Adrenal gland (tissue), 12 donors: ENCODE measurements around the gene AKAP13. TPM values are rescaled to one million over a fixed set of nuclear protein-coding genes. Genes with fewer than 3 reads are reported as not detected.
"Not testable (repeated sequence)": the region's sequence is repeated elsewhere in the genome, so short reads cannot be mapped to it uniquely, and the experiment has no call there.

Source experiments
- DNase-seq, 7 donors: peaks; one replicate each; pipeline ENCODE4 v3.0.0-alpha.2; 2019 to 2020
- H3K27ac ChIP-seq, 5 donors: fragments of 200-600 bp; sonication (generic) in 4 of 5; 1 replicate in 3 of 5; 2 replicates in 2 of 5; pipeline versions ENCODE4 v1.5.1 to v1.8.0; 2016 to 2020; ENCODE audit warnings: mild to moderate bottlenecking in 1 of 5
- H3K27me3 ChIP-seq: fragments of 200-600 bp; 2 replicates; pipeline ENCODE4 v1.8.0; 2021
- H3K36me3 ChIP-seq, 2 donors: fragments of 200-600 bp; replicated peaks in 1 of 2; 1 replicate in 1 of 2; 2 replicates in 1 of 2; pipeline versions ENCODE4 v1.5.1 to v1.8.0; 2018 to 2022
- H3K4me1 ChIP-seq, 2 donors: fragments of 200-600 bp; replicated peaks in 1 of 2; 1 replicate in 1 of 2; 2 replicates in 1 of 2; pipeline versions ENCODE4 v1.5.1 to v1.8.0; 2018 to 2021
- H3K4me3 ChIP-seq, 4 donors: fragments of 200-600 bp; sonication (generic) in 3 of 4; one replicate each; pipeline ENCODE4 v1.5.1; 2016 to 2018
- H3K9me3 ChIP-seq, 3 donors: fragments of 200-600 bp; sonication (generic) in 1 of 3; replicated peaks in 1 of 3; 1 replicate in 2 of 3; 2 replicates in 1 of 3; pipeline versions ENCODE4 v1.5.1 to v1.8.0; 2016 to 2021
- POLR2A ChIP-seq, 2 donors: fragments of 450-650 bp; IDR thresholded peaks; one replicate each; pipeline ENCODE4 v1.6.1; 2017; ENCODE audit warnings: antibody characterized with exemption in 2 of 2, mild to moderate bottlenecking in 2 of 2, moderate library complexity in 1 of 2
- WGBS, 4 donors: extraction: QIAGEN DNeasy Blood & Tissue Kit in 2 of 4; methylation state at CpG; one replicate each; pipeline versions ENCODE4 v1.1.5 to v1.1.7; 2013 to 2017; 5-methylcytosine and 5-hydroxymethylcytosine counted together
- intact Hi-C, 2 donors: fragments of 100-400 bp; cut with DNase I; formaldehyde crosslinking; loops; one replicate each; pipeline versions ENCODE4 v1.14.1 to v1.15.0; 2022 to 2023
- polyA plus RNA-seq, 3 donors: library from polyadenylated mRNA; stranded (reverse); fragments of 200-250 nt in 2 of 3; fragments of 350-450 nt in 1 of 3; fragmentation: Illumina TruSeq in 1 of 3; extraction: RNeasy Lipid Tissue Mini Kit (QIAGEN cat#74804) in 1 of 3; gene quantifications; one replicate each; pipeline ENCODE4 v1.2.3, GENCODE V29; 2013 to 2014
- total RNA-seq, 9 donors: library from RNA; depleted of rRNA in 4 of 9; stranded (reverse); fragments of >200 nt in 4 of 9; fragments of 120-200 nt in 1 of 9; fragmentation: NEBNext Ultra II Directional in 1 of 9; extraction: Animal tissue kit (Norgen Biotek cat#: 25700) in 1 of 9; gene quantifications; one replicate each; pipeline versions ENCODE4 v1.1.0 to v1.2.4, GENCODE V29; 2013 to 2023
- TF ChIP-seq, protein P1 (sequence below), 6 experiments: fragments of 450-650 bp in 4 of 6; fragments of 200-600 bp in 2 of 6; sonication (generic) in 1 of 6; IDR thresholded peaks; 1 replicate in 5 of 6; 2 replicates in 1 of 6; pipeline versions ENCODE4 v1.5.1 to v1.8.0; 2016 to 2021; ENCODE audit warnings: antibody characterized with exemption in 6 of 6, mild to moderate bottlenecking in 2 of 6, moderate library complexity in 1 of 6
- donor health status: healthy with polysubstance abuse.
- donor health status: Bipolar disorder and iron deficiency.
- donor health status: DM: yes; HTN: yes; CAD: no.
- donor health status: DM: no; HTN: no; CAD: no.
- donor health status: DM: no; HTN: no; CAD: no.
- donor health status: DM: yes; HTN: yes; CAD: no.

AKAP13 gene
- total and polyA plus RNA-seq, 12 donors: 42.7 to 144 (median 89.2) TPM

- Histone ChIP-seq H3K27me3 (no peaks in the 10 kb centered on the region), H3K9me3 (no peaks in the 10 kb centered on the region), H3K4me1 (peaks cover 5 to 49% of the 10 kb centered on the region in 2 donors), H3K27ac (no peak overlapping the region), H3K4me3 (no peak overlapping the region), H3K36me3 (no peaks in the 10 kb centered on the region)
- 62 to 87% (median 77%) methylated on average over 3 of the region's 3 CpGs for WGBS, 4 donors
- TF ChIP-seq, protein P1, sequence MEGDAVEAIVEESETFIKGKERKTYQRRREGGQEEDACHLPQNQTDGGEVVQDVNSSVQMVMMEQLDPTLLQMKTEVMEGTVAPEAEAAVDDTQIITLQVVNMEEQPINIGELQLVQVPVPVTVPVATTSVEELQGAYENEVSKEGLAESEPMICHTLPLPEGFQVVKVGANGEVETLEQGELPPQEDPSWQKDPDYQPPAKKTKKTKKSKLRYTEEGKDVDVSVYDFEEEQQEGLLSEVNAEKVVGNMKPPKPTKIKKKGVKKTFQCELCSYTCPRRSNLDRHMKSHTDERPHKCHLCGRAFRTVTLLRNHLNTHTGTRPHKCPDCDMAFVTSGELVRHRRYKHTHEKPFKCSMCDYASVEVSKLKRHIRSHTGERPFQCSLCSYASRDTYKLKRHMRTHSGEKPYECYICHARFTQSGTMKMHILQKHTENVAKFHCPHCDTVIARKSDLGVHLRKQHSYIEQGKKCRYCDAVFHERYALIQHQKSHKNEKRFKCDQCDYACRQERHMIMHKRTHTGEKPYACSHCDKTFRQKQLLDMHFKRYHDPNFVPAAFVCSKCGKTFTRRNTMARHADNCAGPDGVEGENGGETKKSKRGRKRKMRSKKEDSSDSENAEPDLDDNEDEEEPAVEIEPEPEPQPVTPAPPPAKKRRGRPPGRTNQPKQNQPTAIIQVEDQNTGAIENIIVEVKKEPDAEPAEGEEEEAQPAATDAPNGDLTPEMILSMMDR (IDR thresholded peaks at IDR 0.05): no peak
- TF ChIP-seq POLR2A (IDR thresholded peaks at IDR 0.05): no peak
- intact Hi-C loops: no loop called here
- no peak for DNase-seq
Observed at GRCh38 chr15:85532689-85533088, 152.3 kb downstream of the AKAP13 start.

- Histone ChIP-seq H3K9me3 (no peaks in the 10 kb centered on the region), H3K36me3 (no peaks in the 10 kb centered on the region), H3K4me1 (peaks cover 0 to 36% of the 10 kb centered on the region in 2 donors), H3K27me3 (no peaks in the 10 kb centered on the region), H3K4me3 (no peak overlapping the region), H3K27ac (no peak overlapping the region)
- 77 to 94% (median 90%) methylated on average over 2 of the region's 2 CpGs for WGBS, 4 donors
- no peak for DNase-seq
- TF ChIP-seq POLR2A (IDR thresholded peaks at IDR 0.05): no peak
- TF ChIP-seq, protein P1 (IDR thresholded peaks at IDR 0.05): no peak
- intact Hi-C loops: no loop called here
Observed at GRCh38 chr15:85534031-85534430, 153.6 kb downstream of the AKAP13 start.

DNA sequence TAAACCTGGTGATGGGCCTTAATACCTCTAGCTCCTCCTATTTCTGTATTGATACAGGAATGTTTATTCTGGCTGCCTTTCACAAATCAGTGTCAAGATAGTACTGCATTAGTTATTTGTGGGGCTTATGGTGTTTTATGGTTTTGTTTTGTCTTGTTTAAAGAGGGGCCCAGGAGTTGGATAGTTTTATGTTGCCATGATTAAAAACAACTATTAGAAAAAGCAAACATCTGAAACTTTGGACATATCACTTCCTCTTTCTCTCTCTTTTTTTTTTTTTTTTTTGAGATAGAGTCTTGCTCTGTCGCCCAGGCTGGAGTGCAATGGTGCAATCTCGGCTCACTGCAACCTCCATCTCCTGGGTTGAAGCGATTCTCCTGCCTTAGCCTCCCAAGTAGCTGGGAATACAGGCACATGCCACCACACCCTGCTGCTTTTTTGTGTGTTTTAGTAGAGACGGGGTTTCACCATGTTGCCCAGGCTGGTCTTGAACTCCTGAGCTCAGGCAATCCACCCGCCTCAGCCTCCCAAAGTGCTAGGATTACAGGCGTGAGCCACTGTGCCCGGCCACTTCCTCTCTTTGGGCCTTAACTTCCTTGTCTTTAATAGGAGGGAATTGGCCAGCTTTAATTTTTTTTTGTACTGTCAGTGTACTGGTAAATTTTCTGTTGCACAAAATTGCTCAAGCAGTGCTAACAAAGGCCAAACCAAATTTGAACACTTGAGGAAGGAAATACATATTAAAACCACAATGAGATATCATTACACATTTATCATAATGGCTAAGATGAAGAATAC is 155.3 kb downstream of the AKAP13 start:
- H3K4me3 ChIP-seq, H3K36me3 ChIP-seq, H3K9me3 ChIP-seq, H3K27ac ChIP-seq, H3K27me3 ChIP-seq, intact Hi-C loops: not testable (repeated sequence)
- 75 to 81% (median 77%) methylated on average over 7 of the region's 7 CpGs for WGBS, 4 donors
- peaks cover 0 to 28% of the 10 kb centered on the region in 2 donors for H3K4me1 ChIP-seq
- peak in 3 of 7 donors; percentile 29 to 39 (median 32) for DNase-seq

GRCh38 chr15:85536341-85536740 is 155.9 kb downstream of the AKAP13 start:
- Histone ChIP-seq H3K27me3 (no peaks in the 10 kb centered on the region), H3K36me3 (no peaks in the 10 kb centered on the region), H3K4me3 (no peak overlapping the region), H3K9me3 (no peaks in the 10 kb centered on the region), H3K4me1 (peaks cover 0 to 28% of the 10 kb centered on the region in 2 donors), H3K27ac (no peak overlapping the region)
- intact Hi-C loops: no loop called here
- WGBS, 4 donors: 70 to 89% (median 72%) methylated on average over 4 of the region's 4 CpGs
- no peak for DNase-seq
- TF ChIP-seq, protein P1 (IDR thresholded peaks at IDR 0.05): no peak
- TF ChIP-seq POLR2A (IDR thresholded peaks at IDR 0.05): no peak

DNA sequence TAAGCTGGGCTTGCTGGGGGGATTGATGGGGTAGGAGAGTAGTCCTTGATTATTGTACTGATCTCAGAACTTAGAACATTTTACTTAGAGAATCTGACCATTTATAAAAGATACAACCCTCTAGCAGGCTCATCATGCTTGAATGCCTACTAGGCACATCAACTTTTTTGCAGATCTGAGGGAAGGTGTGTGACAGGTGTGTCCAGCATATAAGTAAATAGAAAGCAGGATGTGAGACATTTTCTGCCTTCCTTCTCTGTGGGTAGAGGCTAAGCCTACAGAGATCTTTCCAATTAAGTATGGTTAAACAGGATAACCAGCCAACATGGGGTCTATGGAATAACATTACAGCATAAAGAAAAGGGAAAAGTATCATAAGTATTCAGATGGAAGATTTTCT is 159.1 kb downstream of the AKAP13 start:
- intact Hi-C loops: no loop called here
- Histone ChIP-seq H3K27ac (no peak overlapping the region), H3K4me3 (no peak overlapping the region), H3K27me3 (no peaks in the 10 kb centered on the region), H3K4me1 (peaks cover 4 to 28% of the 10 kb centered on the region in 2 donors), H3K9me3 (no peaks in the 10 kb centered on the region), H3K36me3 (no peaks in the 10 kb centered on the region)
- TF ChIP-seq, protein P1 (IDR thresholded peaks at IDR 0.05): no peak
- TF ChIP-seq POLR2A (IDR thresholded peaks at IDR 0.05): no peak
- DNase-seq: no peak
